Type B pancreatic cell (in vitro differentiated cells): Measurements from ENCODE around the gene VMP1. TPM values are rescaled to one million over a fixed set of nuclear protein-coding genes. Genes with fewer than 3 reads are reported as not detected.
"Not testable (repeated sequence)": the region's sequence is repeated elsewhere in the genome, so short reads cannot be mapped to it uniquely, and the experiment has no call there.

Experiments
- DNase-seq: peaks from one replicate; pipeline ENCODE4 v3.0.0; 2021; ENCODE audit warnings: mixed read lengths; ENCODE audit not compliant: unreplicated experiment; ENCODE audit errors: extremely low spot score
- H3K27ac Mint-ChIP-seq: 2 replicates; pipeline ENCODE4 v1.8.0; 2021; ENCODE audit warnings: mild to moderate bottlenecking, mixed read lengths
- H3K27me3 Mint-ChIP-seq: 2 replicates; pipeline ENCODE4 v1.8.0; 2021; ENCODE audit warnings: mixed read lengths
- H3K36me3 Mint-ChIP-seq: 2 replicates; pipeline ENCODE4 v1.8.0; 2021; ENCODE audit warnings: mixed read lengths
- H3K4me1 Mint-ChIP-seq: one replicate; pipeline ENCODE4 v1.8.0; 2021; ENCODE audit warnings: mixed read lengths; ENCODE audit not compliant: unreplicated experiment
- H3K4me3 Mint-ChIP-seq: 2 replicates; pipeline ENCODE4 v1.8.0; 2021; ENCODE audit warnings: mild to moderate bottlenecking, mixed read lengths
- H3K9me3 Mint-ChIP-seq: 2 replicates; pipeline ENCODE4 v1.8.0; 2021; ENCODE audit warnings: mixed read lengths
- CTCF ChIP-seq: fragments of 200-600 bp; sonication (generic); conservative IDR thresholded peaks from 2 replicates; pipeline ENCODE4 v1.5.0; 2021; ENCODE audit warnings: antibody characterized with exemption, mild to moderate bottlenecking
- total RNA-seq: library from RNA; stranded (reverse); gene quantifications from 2 replicates; pipeline ENCODE4 v1.2.1, GENCODE V29; 2021; ENCODE audit warnings: low replicate concordance

Gene VMP1
- total RNA-seq, 1 donor from 2014 or later, result 124 TPM

DNA sequence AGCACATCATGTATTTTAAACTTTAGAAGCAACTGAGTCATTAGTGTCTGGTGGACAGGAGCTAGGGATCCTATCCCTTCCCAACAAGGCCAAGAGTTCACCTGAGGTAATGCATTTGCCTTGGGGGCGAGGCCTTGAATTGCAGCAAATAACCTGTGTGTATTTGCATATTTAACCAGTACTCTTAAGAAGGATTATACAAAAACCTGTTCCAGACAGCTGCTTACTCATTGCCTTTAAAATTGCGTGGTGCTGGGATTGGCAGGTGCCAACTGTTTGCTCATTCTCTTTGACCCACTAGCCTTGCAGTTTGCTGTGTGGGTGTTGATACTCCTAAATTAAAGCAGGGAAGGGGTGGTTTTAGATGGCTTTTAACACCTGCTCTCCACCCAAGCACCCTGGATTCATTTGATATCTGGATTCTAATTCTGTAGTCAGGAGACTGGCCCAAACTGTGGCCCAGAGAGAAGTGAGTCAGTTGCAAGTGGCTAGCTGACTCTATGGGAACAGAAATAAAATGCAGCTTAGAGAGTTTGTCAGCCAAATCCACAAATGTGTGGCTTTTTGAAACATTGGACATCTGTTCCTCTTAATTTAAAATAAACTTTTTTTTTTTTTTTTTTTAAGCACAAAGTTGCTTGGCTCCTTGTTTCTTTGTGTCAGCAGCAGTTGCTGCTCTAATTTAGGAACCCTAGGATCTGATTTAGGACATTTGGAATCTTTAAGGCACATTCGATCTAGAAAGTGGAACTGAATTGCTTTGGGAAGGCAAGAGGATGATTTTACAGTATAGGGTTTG is 138.3 kb downstream of the VMP1 start:
- H3K27ac Mint-ChIP-seq, result peak overlapping the region; percentile 97
- no peaks in the 10 kb centered on the region for H3K27me3 Mint-ChIP-seq
- peaks cover 45% of the 10 kb centered on the region for H3K4me1 Mint-ChIP-seq
- H3K9me3 Mint-ChIP-seq, result no peaks in the 10 kb centered on the region
- TF ChIP-seq CTCF, result no peak
- DNase-seq, result no peak
- H3K4me3 Mint-ChIP-seq, result peak overlapping the region; percentile 74
- peaks cover 19% of the 10 kb centered on the region for H3K36me3 Mint-ChIP-seq

GRCh38 chr17:59846394-59847165 is 139.1 kb downstream of the VMP1 start:
- Mint-ChIP-seq H3K27ac (peak overlapping the region; percentile 97), H3K4me1 (peaks cover 39% of the 10 kb centered on the region)

DNA sequence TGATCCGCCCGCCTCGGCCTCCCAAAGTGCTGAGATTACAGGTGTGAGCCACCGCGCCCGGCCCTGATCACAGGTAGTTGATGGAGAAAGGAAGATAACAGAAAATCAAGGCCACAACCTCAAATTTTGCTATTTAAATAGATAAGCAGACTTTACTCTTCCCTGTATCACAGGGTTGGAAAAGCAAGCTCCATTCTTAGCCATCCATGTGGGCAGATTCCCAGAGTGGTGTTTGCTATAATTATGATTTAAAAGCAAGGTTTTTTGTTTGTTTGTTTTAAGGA is 140.9 kb downstream of the VMP1 start:
- Mint-ChIP-seq H3K36me3 (peaks cover 1% of the 10 kb centered on the region), H3K9me3 (peaks cover 3% of the 10 kb centered on the region), H3K4me1 (peaks cover 48% of the 10 kb centered on the region), H3K4me3 (no peak overlapping the region), H3K27ac (peak overlapping the region; percentile 86), H3K27me3 (no peaks in the 10 kb centered on the region)
- no peak for DNase-seq
- TF ChIP-seq CTCF, result no peak

More at GRCh38 chr17:59846394-59847165, 139.1 kb downstream of the VMP1 start:
- Mint-ChIP-seq H3K4me3 (peak overlapping the region; percentile 74), H3K9me3 (no peaks in the 10 kb centered on the region), H3K27me3 (no peaks in the 10 kb centered on the region), H3K36me3 (peaks cover 12% of the 10 kb centered on the region)
- no peak for DNase-seq
- TF ChIP-seq CTCF, result no peak

GRCh38 chr17:59848778-59849177 is 141.3 kb downstream of the VMP1 start:
- TF ChIP-seq CTCF, result no peak
- H3K36me3 Mint-ChIP-seq, result no peaks in the 10 kb centered on the region
- H3K27ac Mint-ChIP-seq, result peak overlapping the region; percentile 86
- no peaks in the 10 kb centered on the region for H3K27me3 Mint-ChIP-seq
- H3K4me1 Mint-ChIP-seq, result peaks cover 50% of the 10 kb centered on the region
- no peak for DNase-seq
- peak overlapping the region; percentile 20 for H3K4me3 Mint-ChIP-seq
- peaks cover 4% of the 10 kb centered on the region for H3K9me3 Mint-ChIP-seq

- DNase-seq, H3K9me3 Mint-ChIP-seq, H3K27me3 Mint-ChIP-seq, H3K36me3 Mint-ChIP-seq, H3K4me3 Mint-ChIP-seq, H3K27ac Mint-ChIP-seq: not testable (repeated sequence)
- H3K4me1 Mint-ChIP-seq, result peaks cover 49% of the 10 kb centered on the region
Observed at GRCh38 chr17:59850311-59850710, 142.9 kb downstream of the VMP1 start.
